ENCODE measurements around the gene TBC1D4.
"Not testable (repeated sequence)": the region's sequence is repeated elsewhere in the genome, so short reads cannot be mapped to it uniquely, and the experiment has no call there.

TBC1D4 gene

GRCh38 chr13:75445717-75446499 lies 36.1 kb downstream of the TBC1D4 start:
- DNase-seq (ENCODE audit: low read depth), result no peak

- DNase-seq (ENCODE audit: low read depth), result no peak
Observed at GRCh38 chr13:75444016-75444415, 38.0 kb downstream of the TBC1D4 start.

- no peak for DNase-seq (ENCODE audit: low read depth)
Observed at GRCh38 chr13:75443356-75443958, 38.5 kb downstream of the TBC1D4 start.

GRCh38 chr13:75442736-75443234 lies 39.2 kb downstream of the TBC1D4 start:
- no peak for DNase-seq (ENCODE audit: low read depth)

- DNase-seq (ENCODE audit: low read depth), result no peak
Observed at GRCh38 chr13:75440100-75440499, 41.9 kb downstream of the TBC1D4 start.

GRCh38 chr13:75437582-75438318 lies 44.2 kb downstream of the TBC1D4 start:
- DNase-seq (ENCODE audit: low read depth), result no peak

GRCh38 chr13:75434126-75434525 lies 47.8 kb downstream of the TBC1D4 start:
- DNase-seq (ENCODE audit: low read depth), result not testable (repeated sequence)

GRCh38 chr13:75432811-75433244 lies 49.1 kb downstream of the TBC1D4 start:
- no peak for DNase-seq (ENCODE audit: low read depth)

- DNase-seq (ENCODE audit: low read depth), result no peak
Observed at GRCh38 chr13:75432045-75432444, 49.9 kb downstream of the TBC1D4 start.

GRCh38 chr13:75430436-75431209 lies 51.3 kb downstream of the TBC1D4 start:
- no peak for DNase-seq (ENCODE audit: low read depth)

- no peak for DNase-seq (ENCODE audit: low read depth)
Observed at GRCh38 chr13:75426421-75426820, 55.5 kb downstream of the TBC1D4 start.

GRCh38 chr13:75425216-75426009 lies 56.6 kb downstream of the TBC1D4 start:
- DNase-seq (ENCODE audit: low read depth), result no peak

GRCh38 chr13:75423946-75424345 lies 58.0 kb downstream of the TBC1D4 start:
- no peak for DNase-seq (ENCODE audit: low read depth)

- no peak for DNase-seq (ENCODE audit: low read depth)
Observed at GRCh38 chr13:75422028-75422427, 59.9 kb downstream of the TBC1D4 start.

- DNase-seq (ENCODE audit: low read depth), result no peak
Observed at GRCh38 chr13:75421133-75421532, 60.8 kb downstream of the TBC1D4 start.

- DNase-seq (ENCODE audit: low read depth), result no peak
Observed at GRCh38 chr13:75419656-75420055, 62.3 kb downstream of the TBC1D4 start.

- DNase-seq (ENCODE audit: low read depth), result no peak
Observed at GRCh38 chr13:75418997-75419396, 63.0 kb downstream of the TBC1D4 start.

- DNase-seq (ENCODE audit: low read depth), result no peak
Observed at GRCh38 chr13:75418186-75418843, 63.7 kb downstream of the TBC1D4 start.

- DNase-seq (ENCODE audit: low read depth), result no peak
Observed at GRCh38 chr13:75417656-75418055, 64.3 kb downstream of the TBC1D4 start.

- no peak for DNase-seq (ENCODE audit: low read depth)
Observed at GRCh38 chr13:75417012-75417384, 65.0 kb downstream of the TBC1D4 start.
